ENCODE measurements around the gene LHPP. TPM values are rescaled to one million over a fixed set of nuclear protein-coding genes. Genes with fewer than 3 reads are reported as not detected.

Gene LHPP
- total RNA-seq, 1 donor from 2014 or later = 18.8 TPM

- Mint-ChIP-seq H3K4me1 (ENCODE audit: unreplicated experiment) (peaks cover 13% of the 10 kb centered on the region), H3K4me3 (ENCODE audit: unreplicated experiment) (no peak overlapping the region), H3K9me3 (ENCODE audit: unreplicated experiment) (no peaks in the 10 kb centered on the region), H3K36me3 (ENCODE audit: unreplicated experiment) (no peaks in the 10 kb centered on the region), H3K27me3 (ENCODE audit: unreplicated experiment) (peaks cover 69% of the 10 kb centered on the region), H3K27ac (ENCODE audit: unreplicated experiment) (no peak overlapping the region)
- no peak for TF ChIP-seq CTCF (IDR thresholded peaks at IDR 0.05)
- DNase-seq (ENCODE audit: extremely low spot score, unreplicated experiment) = no peak
Measured at GRCh38 chr10:124453960-124454610, 7.5 kb upstream of the LHPP start.

DNA sequence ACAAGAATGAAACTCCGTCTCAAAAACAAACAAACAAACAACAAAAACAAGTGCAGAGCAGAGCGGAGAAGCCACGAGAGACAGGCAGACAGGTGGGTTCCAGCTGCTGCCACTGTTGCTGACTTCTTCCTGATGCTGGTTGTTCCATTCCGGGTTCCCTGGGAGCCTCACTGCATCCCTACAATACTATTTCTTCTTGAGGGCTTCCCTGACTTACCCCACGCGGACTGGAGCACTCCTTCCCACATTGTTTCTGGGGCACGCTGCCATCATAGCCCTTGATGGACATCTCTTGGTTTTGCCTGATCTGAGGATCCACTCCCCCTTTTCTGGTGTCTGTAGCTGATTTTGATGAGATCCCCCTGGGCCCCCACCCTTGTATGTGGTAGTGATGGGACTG lies 6.2 kb upstream of the LHPP start:
- H3K4me1 Mint-ChIP-seq (ENCODE audit: unreplicated experiment) = peaks cover 4% of the 10 kb centered on the region
- H3K9me3 Mint-ChIP-seq (ENCODE audit: unreplicated experiment) = no peaks in the 10 kb centered on the region
- DNase-seq (ENCODE audit: extremely low spot score, unreplicated experiment) = no peak
- H3K4me3 Mint-ChIP-seq (ENCODE audit: unreplicated experiment) = no peak overlapping the region
- peaks cover 60% of the 10 kb centered on the region for H3K27me3 Mint-ChIP-seq (ENCODE audit: unreplicated experiment)
- H3K27ac Mint-ChIP-seq (ENCODE audit: unreplicated experiment) = no peak overlapping the region
- H3K36me3 Mint-ChIP-seq (ENCODE audit: unreplicated experiment) = no peaks in the 10 kb centered on the region
- TF ChIP-seq CTCF (IDR thresholded peaks at IDR 0.05) = no peak

DNA sequence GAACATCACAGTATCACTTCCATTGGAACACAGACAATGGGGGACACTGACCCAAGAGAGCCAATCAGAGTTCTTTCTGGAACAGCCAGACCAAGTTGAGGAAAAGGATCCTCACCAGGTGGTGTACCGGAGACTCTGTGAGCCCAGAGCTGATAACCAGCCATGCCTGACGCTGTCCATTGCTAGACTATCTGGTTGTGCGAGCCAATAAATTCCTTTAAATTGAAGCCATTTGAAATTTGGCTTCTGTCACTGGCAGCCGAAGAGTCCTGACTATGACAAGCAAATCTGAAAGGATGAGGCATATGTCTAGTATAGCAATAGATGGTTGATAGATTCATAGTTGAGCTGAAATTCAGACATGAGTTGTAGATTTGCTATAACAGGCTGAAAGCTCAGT lies 3.1 kb upstream of the LHPP start:
- Mint-ChIP-seq H3K27ac (ENCODE audit: unreplicated experiment) (no peak overlapping the region), H3K27me3 (ENCODE audit: unreplicated experiment) (peaks cover 33% of the 10 kb centered on the region), H3K36me3 (ENCODE audit: unreplicated experiment) (no peaks in the 10 kb centered on the region), H3K4me1 (ENCODE audit: unreplicated experiment) (peaks cover 10% of the 10 kb centered on the region), H3K4me3 (ENCODE audit: unreplicated experiment) (no peak overlapping the region), H3K9me3 (ENCODE audit: unreplicated experiment) (no peaks in the 10 kb centered on the region)
- no peak for DNase-seq (ENCODE audit: extremely low spot score, unreplicated experiment)
- TF ChIP-seq CTCF (IDR thresholded peaks at IDR 0.05) = no peak

DNA sequence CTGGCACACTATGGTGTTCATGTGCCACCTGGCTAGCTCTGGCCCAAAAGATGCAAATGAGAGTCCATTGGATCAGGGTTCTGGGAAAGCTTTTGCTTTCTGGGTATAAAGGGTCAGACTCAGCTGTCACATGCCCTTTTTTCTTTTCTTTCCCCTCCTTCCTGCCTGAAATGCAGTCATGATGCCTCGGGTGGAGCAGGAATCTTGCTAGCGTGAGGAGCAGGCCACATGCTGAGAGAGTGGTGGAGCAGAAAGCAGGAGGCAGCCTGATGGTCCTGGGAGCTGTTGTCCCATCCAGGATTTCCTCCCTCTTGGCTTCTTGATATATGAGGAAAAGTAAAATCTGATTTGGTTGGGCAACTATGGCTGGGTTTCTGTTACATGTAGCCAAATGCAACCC lies 2.7 kb upstream of the LHPP start:
- Mint-ChIP-seq H3K4me1 (ENCODE audit: unreplicated experiment) (peaks cover 10% of the 10 kb centered on the region), H3K9me3 (ENCODE audit: unreplicated experiment) (no peaks in the 10 kb centered on the region), H3K4me3 (ENCODE audit: unreplicated experiment) (no peak overlapping the region), H3K27ac (ENCODE audit: unreplicated experiment) (no peak overlapping the region), H3K36me3 (ENCODE audit: unreplicated experiment) (no peaks in the 10 kb centered on the region), H3K27me3 (ENCODE audit: unreplicated experiment) (peaks cover 29% of the 10 kb centered on the region)
- TF ChIP-seq CTCF (IDR thresholded peaks at IDR 0.05) = no peak
- no peak for DNase-seq (ENCODE audit: extremely low spot score, unreplicated experiment)

DNA sequence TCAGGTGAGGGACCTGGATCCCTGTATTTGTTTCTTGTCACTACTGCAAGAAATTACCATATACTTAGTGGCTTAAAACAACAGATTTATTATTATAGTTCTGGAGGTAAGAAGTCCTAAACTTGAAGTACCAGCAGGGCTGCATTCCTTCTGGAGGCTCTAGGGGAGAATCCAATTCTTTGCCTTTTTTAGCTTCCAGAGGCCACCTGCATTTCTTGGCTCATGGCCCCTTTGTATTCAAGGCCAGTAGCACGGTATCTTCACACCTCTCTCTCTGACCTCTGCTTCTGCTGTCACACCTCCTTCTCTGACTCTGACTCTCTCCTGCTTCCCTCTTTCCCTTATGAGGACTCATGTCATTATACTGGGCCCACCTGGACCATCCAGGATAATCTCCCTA lies 2.2 kb upstream of the LHPP start:
- H3K4me1 Mint-ChIP-seq (ENCODE audit: unreplicated experiment) = peaks cover 10% of the 10 kb centered on the region

More for the DNA sequence above, 2.2 kb upstream of the LHPP start:
- Mint-ChIP-seq H3K27ac (ENCODE audit: unreplicated experiment) (no peak overlapping the region), H3K27me3 (ENCODE audit: unreplicated experiment) (peaks cover 25% of the 10 kb centered on the region), H3K9me3 (ENCODE audit: unreplicated experiment) (no peaks in the 10 kb centered on the region), H3K36me3 (ENCODE audit: unreplicated experiment) (no peaks in the 10 kb centered on the region), H3K4me3 (ENCODE audit: unreplicated experiment) (no peak overlapping the region)
- TF ChIP-seq CTCF (IDR thresholded peaks at IDR 0.05) = no peak
- DNase-seq (ENCODE audit: extremely low spot score, unreplicated experiment) = no peak

Measured in osteocyte (in vitro differentiated cells).